HEK293 (cell line): Measurements from ENCODE around the gene FAM13B.

Experiments used
- CTCF ChIA-PET: fragments of 350-600 bp; formaldehyde crosslinking; extraction: SDS; loops from one replicate; lab custom pipeline; 2021; ENCODE audit warnings: antibody characterized with exemption; lab: Yijun Ruan, JAX
- POLR2A ChIA-PET: fragments of 300-600 bp; formaldehyde crosslinking; extraction: SDS; loops from one replicate; lab custom pipeline; 2020; ENCODE audit warnings: antibody characterized with exemption, inconsistent platforms; lab: Yijun Ruan, JAX
- H3K27ac ChIP-seq: fragments of 200-500 bp; sonication (Bioruptor generic); 2 replicates; pipeline ENCODE4 v1.5.1; 2014; ENCODE audit warnings: low read depth, low read length, control low read depth, inconsistent platforms; ENCODE audit errors: extremely low read depth
- H3K36me3 ChIP-seq, 2 experiments: fragments of 200-500 bp in 1 of 2; sonication (Bioruptor generic) in 1 of 2; 1 replicate in 1 of 2; 2 replicates in 1 of 2; pipeline ENCODE4 v1.5.1; 2014 to 2017; ENCODE audit warnings: inconsistent platforms in 2 of 2, low read length in 2 of 2; ENCODE audit not compliant: control insufficient read depth in 2 of 2, insufficient read depth in 1 of 2
- H3K4me1 ChIP-seq: fragments of 200-500 bp; sonication (Bioruptor generic); 2 replicates; pipeline ENCODE4 v1.5.1; 2014; ENCODE audit warnings: mild to moderate bottlenecking, low read length, inconsistent platforms; ENCODE audit not compliant: control insufficient read depth, insufficient read depth
- H3K4me3 ChIP-seq: 2 replicates; pipeline ENCODE4 v1.5.1; 2011; ENCODE audit warnings: low read depth, mild to moderate bottlenecking, control low read depth, low read length, moderate library complexity
- H3K9me3 ChIP-seq: fragments of 200-500 bp; sonication (Bioruptor generic); 2 replicates; pipeline ENCODE4 v1.5.1; 2014; ENCODE audit warnings: low read depth, low read length, inconsistent platforms; ENCODE audit not compliant: control insufficient read depth, insufficient read depth
- EGR2 ChIP-seq: fragments of 450-650 bp; formaldehyde crosslinking; IDR thresholded peaks from 2 replicates; pipeline ENCODE4 v1.5.1; 2016; ENCODE audit warnings: low read depth, missing biosample characterization, missing genetic modification characterization
- HOXD13 ChIP-seq: sonication (generic); formaldehyde crosslinking; IDR thresholded peaks from 2 replicates; pipeline ENCODE4 v1.8.0; 2022; ENCODE audit warnings: missing genetic modification reagents, borderline replicate concordance
- PRDM1 ChIP-seq: fragments of 450-650 bp; formaldehyde crosslinking; IDR thresholded peaks from 2 replicates; pipeline ENCODE4; 2016; ENCODE audit warnings: missing biosample characterization, missing genetic modification characterization
- ZBTB21 ChIP-seq: fragments of 450-650 bp; formaldehyde crosslinking; IDR thresholded peaks from 2 replicates; pipeline ENCODE4 v1.5.1; 2017; ENCODE audit warnings: missing biosample characterization, missing genetic modification characterization
- ZBTB8A ChIP-seq: fragments of 450-650 bp; formaldehyde crosslinking; IDR thresholded peaks from 2 replicates; pipeline ENCODE4 v1.5.1; 2016; ENCODE audit warnings: missing biosample characterization, missing genetic modification characterization
- ZEB2 ChIP-seq: fragments of 450-650 bp; formaldehyde crosslinking; IDR thresholded peaks from 2 replicates; pipeline ENCODE4 v1.5.1; 2016; ENCODE audit warnings: missing biosample characterization, missing genetic modification characterization
- ZFP3 ChIP-seq: fragments of 450-650 bp; formaldehyde crosslinking; IDR thresholded peaks from 2 replicates; pipeline ENCODE4 v1.5.1; 2016; ENCODE audit warnings: low read depth, missing biosample characterization, missing genetic modification characterization
- ZNF174 ChIP-seq: fragments of 450-650 bp; formaldehyde crosslinking; IDR thresholded peaks from 2 replicates; pipeline ENCODE4 v1.5.0; 2017; ENCODE audit warnings: missing biosample characterization, mild to moderate bottlenecking, missing genetic modification characterization
- ZNF2 ChIP-seq: fragments of 450-650 bp; formaldehyde crosslinking; IDR thresholded peaks from 2 replicates; pipeline ENCODE4 v1.5.1; 2016; ENCODE audit warnings: missing biosample characterization, missing genetic modification characterization
- ZNF221 ChIP-seq: fragments of 450-650 bp; formaldehyde crosslinking; IDR thresholded peaks from 2 replicates; pipeline ENCODE4 v1.5.1; 2017; ENCODE audit warnings: missing biosample characterization, missing genetic modification characterization, borderline replicate concordance
- ZNF529 ChIP-seq: fragments of 450-650 bp; formaldehyde crosslinking; IDR thresholded peaks from 2 replicates; pipeline ENCODE4 v1.5.1; 2017; ENCODE audit warnings: missing genetic modification characterization, missing biosample characterization; ENCODE audit not compliant: insufficient replicate concordance
- TF ChIP-seq, protein P1 (sequence below): fragments of 450-650 bp; formaldehyde crosslinking; IDR thresholded peaks from 2 replicates; pipeline ENCODE4 v1.5.1; 2016; ENCODE audit warnings: missing biosample characterization, missing genetic modification characterization
- TF ChIP-seq, protein P2 (sequence below): fragments of 450-650 bp; formaldehyde crosslinking; IDR thresholded peaks from 2 replicates; pipeline ENCODE4 v1.5.1; 2016; ENCODE audit warnings: missing biosample characterization, missing genetic modification characterization

The FAM13B gene

DNA sequence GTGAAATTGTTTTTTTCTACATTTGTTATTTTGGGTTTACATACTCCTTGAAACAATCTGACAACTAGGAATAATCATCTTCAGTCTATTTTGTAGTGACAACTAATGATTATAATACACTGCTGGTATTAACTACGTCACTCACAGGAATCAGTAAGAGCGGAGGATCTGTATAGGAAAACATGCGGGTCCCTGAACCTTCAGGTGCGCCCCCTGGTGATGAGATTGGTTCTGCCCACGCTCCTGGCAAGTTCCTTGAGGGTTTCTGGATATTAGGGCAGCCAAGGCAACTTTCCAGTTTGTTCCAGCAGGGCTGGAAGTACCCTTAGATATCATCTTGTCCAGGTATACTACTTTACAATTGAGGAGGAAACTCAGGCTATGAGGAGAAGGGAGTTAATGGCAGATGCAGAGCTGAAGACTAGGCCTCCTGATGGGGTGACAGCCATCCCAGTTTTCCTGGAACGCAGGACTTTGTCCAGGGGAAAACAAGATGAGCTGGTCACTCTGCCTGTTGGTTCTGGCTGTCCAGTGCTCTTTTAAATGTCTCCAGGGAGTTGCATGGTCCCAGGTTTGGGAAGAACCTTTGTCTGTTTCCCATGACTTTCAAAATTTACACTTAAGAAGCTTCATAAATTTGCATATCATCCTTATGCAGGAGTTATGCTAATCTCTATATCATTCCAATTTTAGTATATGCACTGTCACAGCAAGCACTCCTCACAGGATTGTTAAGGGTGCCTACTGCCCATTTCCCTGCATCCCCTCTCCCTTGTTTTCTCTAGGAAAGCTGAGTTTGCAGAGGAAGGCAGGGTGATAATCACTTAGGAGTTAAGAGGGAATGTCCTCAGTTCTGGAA lies 36.1 kb upstream of the FAM13B start (continued):
- TF ChIP-seq EGR2 (tag by site-specific recombination) (peak; percentile 36; the same call in 1 of the 2 replicates), ZNF2 (tag by site-specific recombination) (no peak), ZNF529 (no peak), ZEB2 (0 out of 2 replicates have a peak, but pooled peaks have one; percentile 23), ZBTB8A (tag by site-specific recombination) (no peak), ZBTB21 (tag by site-specific recombination) (0 out of 2 replicates have a peak, but pooled peaks have one; percentile 17), ZFP3 (tag by site-specific recombination) (no peak)
- TF ChIP-seq, protein P1, sequence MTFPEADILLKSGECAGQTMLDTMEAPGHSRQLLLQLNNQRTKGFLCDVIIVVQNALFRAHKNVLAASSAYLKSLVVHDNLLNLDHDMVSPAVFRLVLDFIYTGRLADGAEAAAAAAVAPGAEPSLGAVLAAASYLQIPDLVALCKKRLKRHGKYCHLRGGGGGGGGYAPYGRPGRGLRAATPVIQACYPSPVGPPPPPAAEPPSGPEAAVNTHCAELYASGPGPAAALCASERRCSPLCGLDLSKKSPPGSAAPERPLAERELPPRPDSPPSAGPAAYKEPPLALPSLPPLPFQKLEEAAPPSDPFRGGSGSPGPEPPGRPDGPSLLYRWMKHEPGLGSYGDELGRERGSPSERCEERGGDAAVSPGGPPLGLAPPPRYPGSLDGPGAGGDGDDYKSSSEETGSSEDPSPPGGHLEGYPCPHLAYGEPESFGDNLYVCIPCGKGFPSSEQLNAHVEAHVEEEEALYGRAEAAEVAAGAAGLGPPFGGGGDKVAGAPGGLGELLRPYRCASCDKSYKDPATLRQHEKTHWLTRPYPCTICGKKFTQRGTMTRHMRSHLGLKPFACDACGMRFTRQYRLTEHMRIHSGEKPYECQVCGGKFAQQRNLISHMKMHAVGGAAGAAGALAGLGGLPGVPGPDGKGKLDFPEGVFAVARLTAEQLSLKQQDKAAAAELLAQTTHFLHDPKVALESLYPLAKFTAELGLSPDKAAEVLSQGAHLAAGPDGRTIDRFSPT (tag by site-specific recombination), result no peak

DNA sequence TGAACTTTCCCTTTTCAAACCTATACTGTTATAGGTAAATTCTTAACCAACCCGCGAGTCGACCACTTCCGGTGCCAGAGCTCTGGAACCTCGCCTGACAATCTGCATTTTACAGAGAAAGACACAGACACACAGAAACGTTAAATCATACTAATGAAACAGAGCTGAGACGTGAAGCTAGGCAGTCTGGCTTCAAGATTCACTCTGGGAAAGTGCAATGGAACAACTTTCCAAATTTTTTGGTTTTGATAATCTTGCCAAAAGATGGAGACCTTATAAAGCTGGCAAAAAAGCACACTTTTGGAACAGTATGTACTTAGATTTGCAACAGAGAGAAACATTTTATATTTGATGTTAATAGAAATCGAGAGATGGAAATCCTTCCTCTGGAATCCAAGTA lies 35.1 kb upstream of the FAM13B start:
- ChIA-PET POLR2A (no interaction called here), CTCF (interaction anchor here (0.6 to 3.6 kb wide), 24 partner anchors 9 to 449 kb away, joined by 3 to 78 read pairs (median 6); partner anchors contain the start of gene WNT8A)
- no peaks in the 10 kb centered on the region for H3K4me1 ChIP-seq
- H3K36me3 ChIP-seq, result no peaks in the 10 kb centered on the region
- H3K27ac ChIP-seq, result no peak overlapping the region
- TF ChIP-seq ZNF174 (tag by site-specific recombination) (no peak), PRDM1 (peak; percentile 56; the same call in 1 of the 2 replicates), HOXD13 (CRISPR knock-in tag) (no peak)
- TF ChIP-seq, protein P2, sequence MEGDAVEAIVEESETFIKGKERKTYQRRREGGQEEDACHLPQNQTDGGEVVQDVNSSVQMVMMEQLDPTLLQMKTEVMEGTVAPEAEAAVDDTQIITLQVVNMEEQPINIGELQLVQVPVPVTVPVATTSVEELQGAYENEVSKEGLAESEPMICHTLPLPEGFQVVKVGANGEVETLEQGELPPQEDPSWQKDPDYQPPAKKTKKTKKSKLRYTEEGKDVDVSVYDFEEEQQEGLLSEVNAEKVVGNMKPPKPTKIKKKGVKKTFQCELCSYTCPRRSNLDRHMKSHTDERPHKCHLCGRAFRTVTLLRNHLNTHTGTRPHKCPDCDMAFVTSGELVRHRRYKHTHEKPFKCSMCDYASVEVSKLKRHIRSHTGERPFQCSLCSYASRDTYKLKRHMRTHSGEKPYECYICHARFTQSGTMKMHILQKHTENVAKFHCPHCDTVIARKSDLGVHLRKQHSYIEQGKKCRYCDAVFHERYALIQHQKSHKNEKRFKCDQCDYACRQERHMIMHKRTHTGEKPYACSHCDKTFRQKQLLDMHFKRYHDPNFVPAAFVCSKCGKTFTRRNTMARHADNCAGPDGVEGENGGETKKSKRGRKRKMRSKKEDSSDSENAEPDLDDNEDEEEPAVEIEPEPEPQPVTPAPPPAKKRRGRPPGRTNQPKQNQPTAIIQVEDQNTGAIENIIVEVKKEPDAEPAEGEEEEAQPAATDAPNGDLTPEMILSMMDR (tag by site-specific recombination), result no peak
- H3K4me3 ChIP-seq, result no peak overlapping the region
- H3K9me3 ChIP-seq, result no peaks in the 10 kb centered on the region

DNA sequence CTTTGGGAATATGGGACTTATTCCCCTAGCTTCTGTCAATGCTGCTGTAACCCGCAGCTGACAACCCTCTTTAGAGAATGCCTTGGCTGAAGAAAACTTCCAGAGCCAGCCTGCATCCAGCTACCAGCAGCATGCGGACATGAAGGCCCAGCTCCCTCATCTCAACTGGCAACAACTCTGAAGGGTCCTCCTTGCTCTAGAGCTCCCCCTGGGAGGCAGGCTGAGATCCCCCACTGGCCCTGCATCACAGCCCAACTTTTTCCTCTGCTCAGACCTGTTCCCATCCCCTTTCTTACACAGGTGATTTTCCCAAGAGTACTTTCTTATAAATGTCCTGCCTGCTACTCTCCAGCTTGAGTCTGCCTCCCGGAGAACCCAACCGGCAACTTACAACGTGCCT lies 32.2 kb upstream of the FAM13B start:
- TF ChIP-seq, protein P2 (tag by site-specific recombination), result 0 out of 2 replicates have a peak, but pooled peaks have one; percentile 32
- no peak for TF ChIP-seq ZNF221
- CTCF ChIA-PET, result interaction anchor here (0.6 to 5.5 kb wide), 22 partner anchors 11 to 1848 kb away, joined by 3 to 69 read pairs (median 4); partner anchors contain the start of genes FAM13B and WNT8A
- no peak overlapping the region for H3K27ac ChIP-seq
- no peaks in the 10 kb centered on the region for H3K9me3 ChIP-seq
- H3K4me1 ChIP-seq, result no peaks in the 10 kb centered on the region
- H3K4me3 ChIP-seq, result no peak overlapping the region
- POLR2A ChIA-PET, result no interaction called here
- no peaks in the 10 kb centered on the region for H3K36me3 ChIP-seq
